ENCODE measurements around the gene HM13.
"Not testable (repeated sequence)": the region's sequence is repeated elsewhere in the genome, so short reads cannot be mapped to it uniquely, and the experiment has no call there.

The HM13 gene

DNA sequence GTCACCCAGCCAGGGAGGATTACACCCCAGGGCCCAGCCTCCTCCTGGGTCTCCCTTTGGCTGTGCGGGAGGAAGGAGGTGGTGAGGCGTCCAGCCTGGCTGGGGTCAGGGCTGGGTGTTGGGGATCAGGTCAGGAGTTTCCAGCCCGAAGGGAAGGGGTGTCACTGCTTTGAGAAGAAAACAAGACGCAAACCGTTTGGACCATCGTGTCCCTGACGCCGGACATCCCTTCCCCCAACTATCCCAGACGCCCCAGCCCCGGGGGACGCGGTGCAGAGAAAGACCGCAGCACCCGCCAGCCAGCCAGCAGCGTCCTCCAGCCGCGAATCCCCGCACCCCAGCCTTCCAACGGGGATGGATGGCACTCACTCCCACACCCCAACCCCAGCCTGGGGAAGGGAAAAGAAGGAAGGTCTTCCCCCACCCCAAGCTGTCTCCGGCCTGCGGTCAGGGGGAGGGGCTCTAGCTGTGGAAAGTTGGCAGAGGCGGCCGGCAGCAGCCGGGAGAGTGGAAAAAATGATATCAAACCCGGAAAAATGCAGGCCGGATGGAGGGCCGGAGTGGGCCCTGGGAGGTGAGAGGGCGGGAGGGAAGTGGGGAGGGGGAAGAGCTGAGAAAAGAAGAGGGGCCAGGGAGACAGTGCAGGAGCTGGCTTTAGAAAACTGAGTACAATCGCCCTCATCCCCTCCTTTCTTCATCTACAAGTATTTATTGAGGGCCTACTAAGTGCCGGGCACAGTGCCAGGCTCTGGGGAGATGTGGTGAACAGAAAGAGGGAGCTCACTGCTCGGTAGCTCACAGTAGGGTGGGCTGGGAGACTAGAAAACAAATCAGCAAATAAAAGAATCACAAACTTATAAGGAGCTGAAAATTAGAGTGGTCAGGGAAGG is 28.5 kb upstream of the HM13 start:
- Histone ChIP-seq H3K36me3 (ENCODE audit: control insufficient read depth, insufficient read depth, low read length) (no peaks in the 10 kb centered on the region), H3K4me1 (ENCODE audit: control insufficient read depth, insufficient read depth, low read length) (no peaks in the 10 kb centered on the region), H3K4me3 (ENCODE audit: low read length) (no peak overlapping the region), H3K27me3 (ENCODE audit: control insufficient read depth, insufficient read depth, low read length) (no peaks in the 10 kb centered on the region), H3K9ac (ENCODE audit: low read length) (peak overlapping the region; percentile 5), H3K9me3 (ENCODE audit: control insufficient read depth, low read length) (no peaks in the 10 kb centered on the region)

- Histone ChIP-seq H3K4me1 (ENCODE audit: control insufficient read depth, insufficient read depth, low read length) (no peaks in the 10 kb centered on the region), H3K9ac (ENCODE audit: low read length) (no peak overlapping the region), H3K4me3 (ENCODE audit: low read length) (no peak overlapping the region), H3K27me3 (ENCODE audit: control insufficient read depth, insufficient read depth, low read length) (no peaks in the 10 kb centered on the region), H3K36me3 (ENCODE audit: control insufficient read depth, insufficient read depth, low read length) (no peaks in the 10 kb centered on the region), H3K9me3 (ENCODE audit: control insufficient read depth, low read length) (no peaks in the 10 kb centered on the region)
These were observed 26.1 kb upstream of the HM13 start for GRCh38 chr20:31488115-31488514.

DNA sequence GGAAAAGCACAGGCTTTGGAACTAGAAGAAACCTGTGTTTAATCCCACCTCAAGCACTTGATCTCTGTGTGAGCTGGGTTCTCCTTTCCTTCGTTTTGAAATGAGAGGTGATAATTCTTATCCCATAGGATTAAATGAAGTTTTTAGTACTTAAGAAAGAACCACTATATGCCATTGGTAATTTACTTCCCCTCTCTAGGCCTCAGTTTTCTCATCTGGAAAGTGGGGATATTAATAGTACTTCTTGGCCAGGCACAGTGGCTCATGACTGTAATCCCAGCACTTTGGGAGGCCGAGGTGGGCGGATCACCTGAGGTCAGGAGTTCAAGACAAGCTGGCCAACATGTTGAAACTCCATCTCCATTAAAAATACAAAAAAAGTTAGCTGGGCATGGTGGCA is 25.1 kb upstream of the HM13 start:
- Histone ChIP-seq H3K4me1 (ENCODE audit: control insufficient read depth, insufficient read depth, low read length) (no peaks in the 10 kb centered on the region), H3K4me3 (ENCODE audit: low read length) (no peak overlapping the region), H3K9me3 (ENCODE audit: control insufficient read depth, low read length) (no peaks in the 10 kb centered on the region), H3K9ac (ENCODE audit: low read length) (no peak overlapping the region), H3K27me3 (ENCODE audit: control insufficient read depth, insufficient read depth, low read length) (no peaks in the 10 kb centered on the region), H3K36me3 (ENCODE audit: control insufficient read depth, insufficient read depth, low read length) (no peaks in the 10 kb centered on the region)

DNA sequence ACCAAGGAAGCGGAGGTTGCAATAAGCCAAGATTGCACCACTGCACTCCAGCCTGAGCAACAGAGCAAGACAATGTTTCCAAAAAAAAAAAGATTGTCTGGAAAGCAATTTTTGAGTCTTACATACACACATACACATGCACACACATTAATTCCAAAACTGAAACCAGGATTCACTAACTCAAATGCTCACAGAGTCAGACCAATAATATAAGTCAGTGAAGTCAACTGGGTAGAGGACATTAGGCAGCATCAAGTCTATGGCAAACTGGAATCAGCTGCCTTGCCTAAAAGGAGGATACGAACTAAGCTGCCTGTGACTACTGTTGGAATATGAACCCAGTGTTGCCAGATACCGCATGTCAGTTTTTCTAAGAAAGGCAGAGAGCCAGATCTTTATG is 23.5 kb upstream of the HM13 start:
- H3K9me3 ChIP-seq (ENCODE audit: control insufficient read depth, low read length): no peaks in the 10 kb centered on the region
- H3K9ac ChIP-seq (ENCODE audit: low read length): no peak overlapping the region
- no peaks in the 10 kb centered on the region for H3K27me3 ChIP-seq (ENCODE audit: control insufficient read depth, insufficient read depth, low read length)
- no peaks in the 10 kb centered on the region for H3K4me1 ChIP-seq (ENCODE audit: control insufficient read depth, insufficient read depth, low read length)
- H3K36me3 ChIP-seq (ENCODE audit: control insufficient read depth, insufficient read depth, low read length): no peaks in the 10 kb centered on the region
- no peak overlapping the region for H3K4me3 ChIP-seq (ENCODE audit: low read length)

DNA sequence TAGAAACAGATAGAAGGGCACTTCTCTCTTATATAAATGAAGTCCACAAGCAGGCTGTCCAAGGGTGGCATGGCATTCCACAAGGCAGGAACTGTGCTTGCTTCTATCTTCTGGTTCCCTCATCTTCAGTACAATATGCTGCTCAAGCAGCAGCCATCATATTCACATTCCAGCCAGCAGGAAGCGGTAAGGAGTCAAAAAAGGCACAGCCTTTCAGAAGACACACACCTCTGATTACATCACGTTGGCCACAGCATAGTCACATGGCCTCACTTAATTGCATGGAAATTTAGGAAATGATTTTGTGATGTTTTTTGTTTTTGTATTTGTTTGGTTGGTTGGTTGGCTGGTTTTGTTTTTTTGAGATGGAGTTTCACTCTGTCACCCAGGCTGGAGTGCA is 20.1 kb upstream of the HM13 start:
- no peak overlapping the region for H3K4me3 ChIP-seq (ENCODE audit: low read length)
- H3K27me3 ChIP-seq (ENCODE audit: control insufficient read depth, insufficient read depth, low read length): peaks cover 3% of the 10 kb centered on the region
- no peaks in the 10 kb centered on the region for H3K4me1 ChIP-seq (ENCODE audit: control insufficient read depth, insufficient read depth, low read length)
- H3K9ac ChIP-seq (ENCODE audit: low read length): no peak overlapping the region
- H3K36me3 ChIP-seq (ENCODE audit: control insufficient read depth, insufficient read depth, low read length): no peaks in the 10 kb centered on the region
- H3K9me3 ChIP-seq (ENCODE audit: control insufficient read depth, low read length): no peaks in the 10 kb centered on the region

DNA sequence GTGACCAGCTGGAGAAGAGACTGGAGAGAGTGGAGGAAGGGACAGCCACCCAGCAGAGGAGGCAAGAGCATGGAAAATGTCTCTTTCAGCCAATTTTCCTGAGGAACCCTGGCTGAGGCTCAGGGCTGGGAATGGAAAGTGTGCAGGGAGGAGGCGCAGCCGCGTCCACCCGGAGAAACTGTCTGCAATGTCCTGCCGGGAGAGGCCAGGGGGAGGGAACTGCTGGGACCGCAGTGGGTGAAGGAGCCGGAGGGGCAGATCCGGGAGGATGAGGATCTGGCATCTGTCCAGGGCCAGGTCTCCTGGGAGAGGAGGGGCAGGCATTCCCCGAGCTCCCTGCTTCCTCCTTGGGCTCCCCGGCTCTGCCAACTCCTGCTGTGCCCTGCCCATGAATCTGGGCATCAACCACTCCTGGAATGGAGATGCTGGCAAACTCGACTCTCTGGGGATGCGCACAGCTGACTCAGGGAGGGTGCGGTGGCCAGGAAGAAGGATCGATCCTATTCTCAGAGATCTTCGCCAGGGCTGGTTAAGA is 17.4 kb upstream of the HM13 start:
- no peaks in the 10 kb centered on the region for H3K9me3 ChIP-seq (ENCODE audit: control insufficient read depth, low read length)
- peaks cover 3% of the 10 kb centered on the region for H3K27me3 ChIP-seq (ENCODE audit: control insufficient read depth, insufficient read depth, low read length)
- H3K9ac ChIP-seq (ENCODE audit: low read length): no peak overlapping the region
- H3K36me3 ChIP-seq (ENCODE audit: control insufficient read depth, insufficient read depth, low read length): no peaks in the 10 kb centered on the region
- no peak overlapping the region for H3K4me3 ChIP-seq (ENCODE audit: low read length)
- H3K4me1 ChIP-seq (ENCODE audit: control insufficient read depth, insufficient read depth, low read length): no peaks in the 10 kb centered on the region

- Histone ChIP-seq H3K4me1 (ENCODE audit: control insufficient read depth, insufficient read depth, low read length) (no peaks in the 10 kb centered on the region), H3K9ac (ENCODE audit: low read length) (no peak overlapping the region), H3K27me3 (ENCODE audit: control insufficient read depth, insufficient read depth, low read length) (peaks cover 3% of the 10 kb centered on the region), H3K9me3 (ENCODE audit: control insufficient read depth, low read length) (no peaks in the 10 kb centered on the region), H3K36me3 (ENCODE audit: control insufficient read depth, insufficient read depth, low read length) (no peaks in the 10 kb centered on the region), H3K4me3 (ENCODE audit: low read length) (no peak overlapping the region)
These were observed 16.3 kb upstream of the HM13 start for GRCh38 chr20:31497838-31498540.

DNA sequence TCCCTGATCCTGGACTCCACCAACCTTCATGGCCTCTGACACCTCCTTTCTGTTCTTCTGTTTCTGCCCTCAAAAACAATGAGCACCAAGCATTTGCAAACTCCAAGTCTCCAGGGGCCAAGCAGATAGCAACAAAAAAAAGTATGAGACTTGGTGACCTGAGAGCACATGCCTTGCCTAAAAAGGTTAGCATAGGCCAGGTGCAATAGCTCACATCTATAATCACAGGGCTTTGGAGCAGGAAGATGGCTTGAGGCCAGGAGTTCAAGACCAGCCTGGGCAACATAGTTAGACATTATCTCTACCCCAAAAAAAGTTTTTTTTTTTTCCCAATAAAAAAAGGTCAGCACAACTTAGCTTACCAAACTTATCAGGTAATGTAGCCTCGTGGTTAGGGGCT is 13.7 kb upstream of the HM13 start:
- no peak overlapping the region for H3K9ac ChIP-seq (ENCODE audit: low read length)
- H3K27me3 ChIP-seq (ENCODE audit: control insufficient read depth, insufficient read depth, low read length): peaks cover 3% of the 10 kb centered on the region
- no peaks in the 10 kb centered on the region for H3K9me3 ChIP-seq (ENCODE audit: control insufficient read depth, low read length)
- H3K36me3 ChIP-seq (ENCODE audit: control insufficient read depth, insufficient read depth, low read length): no peaks in the 10 kb centered on the region
- H3K4me1 ChIP-seq (ENCODE audit: control insufficient read depth, insufficient read depth, low read length): no peaks in the 10 kb centered on the region
- no peak overlapping the region for H3K4me3 ChIP-seq (ENCODE audit: low read length)

DNA sequence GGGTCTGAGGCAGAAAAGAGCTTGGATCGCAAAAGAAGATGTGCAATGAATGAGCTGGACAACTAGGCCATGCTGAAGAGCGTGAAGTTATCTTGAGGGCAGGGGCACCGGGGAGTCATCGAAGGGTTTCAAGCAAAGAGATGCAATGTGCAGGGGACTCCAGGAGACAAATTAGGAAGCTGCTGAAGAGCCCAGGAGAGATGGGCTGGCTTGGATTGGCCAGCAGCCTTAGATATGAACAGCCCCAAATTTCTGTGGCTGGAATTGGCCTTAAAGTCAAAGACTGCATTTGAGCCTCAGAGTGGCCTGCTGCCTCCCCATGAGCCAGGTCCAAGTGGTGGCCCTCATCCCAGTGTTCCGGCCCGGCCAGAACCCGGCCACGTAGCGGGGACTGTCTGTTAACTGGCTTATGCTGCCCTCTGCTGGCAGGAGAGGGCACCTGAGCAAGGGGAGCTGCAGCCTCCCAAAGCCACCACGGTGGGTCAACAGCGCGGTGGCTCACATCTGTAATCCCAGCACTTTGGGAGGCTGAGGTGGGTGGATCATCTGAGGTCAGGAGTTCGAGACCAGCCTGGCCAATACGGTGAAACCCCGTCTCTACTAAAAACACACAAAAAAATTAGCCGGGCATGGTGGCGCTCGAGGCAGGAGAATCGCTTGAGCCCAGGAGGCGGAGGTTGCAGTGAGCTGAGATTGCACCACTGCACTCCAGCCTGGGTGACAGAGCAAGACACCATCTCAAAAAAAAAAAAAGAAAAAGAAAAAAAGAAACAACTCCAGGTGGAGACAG is 11.2 kb upstream of the HM13 start:
- not testable (repeated sequence) for H3K27me3 ChIP-seq (ENCODE audit: control insufficient read depth, insufficient read depth, low read length); H3K9ac ChIP-seq (ENCODE audit: low read length); H3K36me3 ChIP-seq (ENCODE audit: control insufficient read depth, insufficient read depth, low read length); H3K4me3 ChIP-seq (ENCODE audit: low read length); H3K4me1 ChIP-seq (ENCODE audit: control insufficient read depth, insufficient read depth, low read length); H3K9me3 ChIP-seq (ENCODE audit: control insufficient read depth, low read length)

DNA sequence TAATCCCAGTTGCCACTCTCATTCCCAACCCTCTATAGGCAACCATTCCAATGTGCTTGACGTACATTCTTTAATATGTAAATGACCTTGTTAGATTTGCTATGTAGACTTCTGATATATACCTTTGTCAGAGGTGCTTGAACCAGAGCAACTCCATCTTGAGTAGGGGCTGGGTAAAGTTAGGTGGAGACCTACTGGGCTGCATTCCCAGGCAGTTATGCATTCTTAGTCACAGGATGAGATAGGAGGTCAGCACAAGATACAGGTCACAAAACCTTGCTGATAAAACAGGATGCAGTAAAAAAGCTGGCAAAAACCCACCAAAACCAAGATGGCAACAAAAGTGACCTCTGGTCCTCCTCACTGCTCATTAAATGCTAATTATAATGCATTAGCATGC is 8.3 kb upstream of the HM13 start:
- Histone ChIP-seq H3K9me3 (ENCODE audit: control insufficient read depth, low read length) (no peaks in the 10 kb centered on the region), H3K36me3 (ENCODE audit: control insufficient read depth, insufficient read depth, low read length) (no peaks in the 10 kb centered on the region), H3K9ac (ENCODE audit: low read length) (no peak overlapping the region), H3K27me3 (ENCODE audit: control insufficient read depth, insufficient read depth, low read length) (no peaks in the 10 kb centered on the region), H3K4me1 (ENCODE audit: control insufficient read depth, insufficient read depth, low read length) (no peaks in the 10 kb centered on the region), H3K4me3 (ENCODE audit: low read length) (no peak overlapping the region)

DNA sequence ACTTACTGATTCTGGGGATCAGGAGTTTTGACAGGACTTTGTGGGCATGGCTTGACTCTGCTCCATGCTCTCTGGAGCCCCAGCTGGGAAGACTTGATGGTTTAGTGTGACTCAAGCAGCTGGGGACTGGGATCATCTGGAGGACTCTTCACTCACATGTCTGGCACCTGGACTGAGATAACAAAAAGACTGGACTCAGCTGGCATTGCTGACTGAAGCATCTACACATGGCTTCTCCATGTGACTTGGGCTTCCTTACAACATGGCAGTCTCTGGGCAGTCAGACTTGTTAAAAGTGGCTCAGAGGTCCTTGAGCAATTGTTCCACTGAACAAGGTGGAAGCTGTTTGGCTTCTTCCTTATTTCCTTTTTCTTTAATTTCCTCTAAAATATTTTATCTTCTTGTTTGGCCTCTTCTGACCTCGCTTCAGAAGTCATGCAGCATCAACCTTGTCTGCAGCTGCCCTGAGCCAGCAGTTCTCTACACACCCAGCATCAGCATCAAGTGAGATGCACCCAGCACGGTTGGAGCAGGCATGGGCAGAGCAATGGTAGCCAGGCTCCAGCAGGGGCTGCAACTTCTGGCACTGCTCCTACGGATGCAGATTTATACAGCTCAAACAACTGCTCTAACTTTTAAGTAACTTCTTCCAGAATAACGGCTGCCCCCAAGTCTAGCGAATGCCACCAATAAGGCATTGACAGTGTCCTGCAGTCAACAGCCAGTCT is 5.6 kb upstream of the HM13 start:
- H3K27me3 ChIP-seq (ENCODE audit: control insufficient read depth, insufficient read depth, low read length): no peaks in the 10 kb centered on the region
- H3K36me3 ChIP-seq (ENCODE audit: control insufficient read depth, insufficient read depth, low read length): no peaks in the 10 kb centered on the region
- no peak overlapping the region for H3K4me3 ChIP-seq (ENCODE audit: low read length)
- no peaks in the 10 kb centered on the region for H3K4me1 ChIP-seq (ENCODE audit: control insufficient read depth, insufficient read depth, low read length)
- H3K9ac ChIP-seq (ENCODE audit: low read length): no peak overlapping the region
- H3K9me3 ChIP-seq (ENCODE audit: control insufficient read depth, low read length): no peaks in the 10 kb centered on the region
